ENCODE data around the gene GARIN3. TPM values are rescaled to one million over a fixed set of nuclear protein-coding genes. Genes with fewer than 3 reads are reported as not detected.

Gene GARIN3
- total RNA-seq, 2 donors from 2014 or later: not detected

GRCh38 chr5:157167214-157167621, 1.2 kb upstream of the GARIN3 start:
- 56 to 65% methylated on average over 4 of the region's 4 CpGs for WGBS, 2 donors
- H3K9me3 ChIP-seq: no peaks in the 10 kb centered on the region
- intact Hi-C loops (cut with DNase I): no loop called here
- H3K27ac ChIP-seq: no peak overlapping the region
- H3K4me3 ChIP-seq: no peak overlapping the region
- DNase-seq (no peak), ATAC-seq (no peak)
- H3K36me3 ChIP-seq (replicated peaks in 1 of 2; ENCODE audit: insufficient read depth in 1 of 2, low read depth in 2 of 2): no peaks in the 10 kb centered on the region
- H3K4me1 ChIP-seq: no peaks in the 10 kb centered on the region
- no peaks in the 10 kb centered on the region for H3K27me3 ChIP-seq
- TF ChIP-seq CTCF (IDR thresholded peaks at IDR 0.05): no peak
- TF ChIP-seq POLR2A (IDR thresholded peaks at IDR 0.05): no peak

GRCh38 chr5:157165668-157166067, 396 bp downstream of the GARIN3 start:
- DNase-seq: no peak
- TF ChIP-seq CTCF (IDR thresholded peaks at IDR 0.05) (no peak), POLR2A (IDR thresholded peaks at IDR 0.05) (no peak)

GRCh38 chr5:157165261-157165660, 803 bp downstream of the GARIN3 start:
- H3K9me3 ChIP-seq: no peaks in the 10 kb centered on the region
- no peak overlapping the region for H3K27ac ChIP-seq
- intact Hi-C loops (cut with DNase I): no loop called here
- WGBS, 2 donors: 79 to 81% methylated on average over 4 of the region's 4 CpGs
- no peaks in the 10 kb centered on the region for H3K27me3 ChIP-seq
- ATAC-seq (no peak), DNase-seq (no peak)
- TF ChIP-seq POLR2A (IDR thresholded peaks at IDR 0.05): no peak
- TF ChIP-seq CTCF (IDR thresholded peaks at IDR 0.05): no peak
- H3K36me3 ChIP-seq (replicated peaks in 1 of 2; ENCODE audit: insufficient read depth in 1 of 2, low read depth in 2 of 2): no peaks in the 10 kb centered on the region
- no peaks in the 10 kb centered on the region for H3K4me1 ChIP-seq
- H3K4me3 ChIP-seq: no peak overlapping the region

More at GRCh38 chr5:157165668-157166067, 396 bp downstream of the GARIN3 start:
- Histone ChIP-seq H3K27me3 (no peaks in the 10 kb centered on the region), H3K4me3 (no peak overlapping the region), H3K9me3 (no peaks in the 10 kb centered on the region), H3K4me1 (no peaks in the 10 kb centered on the region), H3K36me3 (replicated peaks in 1 of 2; ENCODE audit: insufficient read depth in 1 of 2, low read depth in 2 of 2) (no peaks in the 10 kb centered on the region), H3K27ac (no peak overlapping the region)
- 68 to 71% methylated on average over 12 to 14 of the region's 14 CpGs for WGBS, 2 donors
- intact Hi-C loops (cut with DNase I): no loop called here
- ATAC-seq: no peak

- H3K36me3 ChIP-seq (replicated peaks in 1 of 2; ENCODE audit: insufficient read depth in 1 of 2, low read depth in 2 of 2): no peaks in the 10 kb centered on the region
- no peak for TF ChIP-seq POLR2A (IDR thresholded peaks at IDR 0.05)
- TF ChIP-seq CTCF (IDR thresholded peaks at IDR 0.05): no peak
- ATAC-seq (no peak), DNase-seq (no peak)
- H3K27me3 ChIP-seq: no peaks in the 10 kb centered on the region
- no peaks in the 10 kb centered on the region for H3K4me1 ChIP-seq
- H3K27ac ChIP-seq: no peak overlapping the region
- H3K9me3 ChIP-seq: no peaks in the 10 kb centered on the region
- intact Hi-C loops (cut with DNase I): no loop called here
- H3K4me3 ChIP-seq: no peak overlapping the region
- 36 to 55% methylated on average over 5 of the region's 5 CpGs for WGBS, 2 donors
These were observed 1.5 kb downstream of the GARIN3 start for GRCh38 chr5:157164521-157164920.

- Histone ChIP-seq H3K4me1 (no peaks in the 10 kb centered on the region), H3K4me3 (no peak overlapping the region), H3K27ac (no peak overlapping the region), H3K27me3 (no peaks in the 10 kb centered on the region), H3K9me3 (no peaks in the 10 kb centered on the region), H3K36me3 (replicated peaks in 1 of 2; ENCODE audit: insufficient read depth in 1 of 2, low read depth in 2 of 2) (no peaks in the 10 kb centered on the region)
- DNase-seq: no peak
- WGBS, 2 donors: 83 to 87% methylated on average over 12 of the region's 12 CpGs
- TF ChIP-seq POLR2A (IDR thresholded peaks at IDR 0.05) (no peak), CTCF (IDR thresholded peaks at IDR 0.05) (no peak)
- ATAC-seq: no peak
- intact Hi-C loops (cut with DNase I): no loop called here
These were observed 3.0 kb downstream of the GARIN3 start for GRCh38 chr5:157162919-157163510.

Data from body of pancreas (tissue), 4 donors.